Measurements from ENCODE around the gene RMND5A.

RMND5A gene

DNA sequence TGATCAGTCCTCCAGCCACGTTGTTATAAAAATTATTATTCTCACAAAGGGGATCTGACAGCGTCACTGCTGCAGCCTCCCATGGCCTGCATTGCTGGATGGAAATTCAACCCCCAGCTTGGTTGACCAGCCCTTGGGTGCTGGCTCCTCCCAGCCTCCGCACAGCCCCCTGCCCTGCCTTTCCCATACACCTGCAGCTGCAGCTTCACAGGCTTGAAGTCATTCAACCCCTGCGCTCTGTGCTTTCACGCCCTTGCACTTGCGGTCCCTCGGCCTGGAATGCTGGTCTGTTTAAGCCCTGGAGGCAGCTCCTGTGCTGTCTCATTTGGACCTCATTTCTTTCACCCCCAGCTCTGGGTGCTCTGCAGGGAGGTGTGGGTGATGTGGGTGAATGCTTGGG is 71.5 kb downstream of the RMND5A start:
- DNase-seq (ENCODE audit: low read depth): no peak

DNA sequence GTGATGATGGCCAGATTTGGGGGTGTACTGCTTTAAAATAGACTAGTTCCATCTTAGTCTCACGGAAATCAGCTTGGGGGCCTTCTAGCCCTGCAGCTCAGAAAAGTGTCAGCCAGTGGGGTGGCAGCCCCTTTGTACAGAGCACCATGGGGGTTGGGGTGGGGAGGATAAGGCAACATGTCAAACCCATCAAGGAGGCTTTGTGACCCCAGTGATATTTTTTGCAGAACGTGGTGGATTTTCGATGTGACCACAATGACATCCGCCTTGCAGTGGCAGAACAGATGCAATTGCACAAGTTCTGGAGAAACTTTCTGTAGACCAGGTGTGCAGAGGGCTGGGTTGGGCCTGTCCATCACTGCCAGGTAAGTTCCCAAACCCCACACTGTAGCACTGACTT is 73.7 kb downstream of the RMND5A start:
- DNase-seq (ENCODE audit: low read depth): no peak

DNA sequence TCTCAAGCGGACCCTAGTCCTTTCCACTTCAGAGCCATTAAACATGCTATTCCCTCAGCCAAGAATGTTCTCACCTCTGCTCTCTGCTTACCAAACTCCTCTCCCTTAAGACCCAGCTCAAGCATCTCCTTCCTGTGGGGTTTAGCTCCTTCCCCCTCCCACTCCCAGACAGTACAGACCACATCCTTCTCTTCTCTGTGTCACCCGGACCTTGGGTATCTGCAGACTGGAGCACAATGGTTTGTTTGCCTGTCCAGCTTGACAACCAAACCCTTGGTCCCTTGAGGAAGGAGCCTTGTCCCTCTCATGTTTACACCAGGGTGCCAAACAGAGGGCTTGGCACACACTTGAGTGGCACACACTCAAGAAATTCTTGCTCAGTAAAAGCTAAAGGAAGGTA is 74.8 kb downstream of the RMND5A start:
- no peak for DNase-seq (ENCODE audit: low read depth)

DNA sequence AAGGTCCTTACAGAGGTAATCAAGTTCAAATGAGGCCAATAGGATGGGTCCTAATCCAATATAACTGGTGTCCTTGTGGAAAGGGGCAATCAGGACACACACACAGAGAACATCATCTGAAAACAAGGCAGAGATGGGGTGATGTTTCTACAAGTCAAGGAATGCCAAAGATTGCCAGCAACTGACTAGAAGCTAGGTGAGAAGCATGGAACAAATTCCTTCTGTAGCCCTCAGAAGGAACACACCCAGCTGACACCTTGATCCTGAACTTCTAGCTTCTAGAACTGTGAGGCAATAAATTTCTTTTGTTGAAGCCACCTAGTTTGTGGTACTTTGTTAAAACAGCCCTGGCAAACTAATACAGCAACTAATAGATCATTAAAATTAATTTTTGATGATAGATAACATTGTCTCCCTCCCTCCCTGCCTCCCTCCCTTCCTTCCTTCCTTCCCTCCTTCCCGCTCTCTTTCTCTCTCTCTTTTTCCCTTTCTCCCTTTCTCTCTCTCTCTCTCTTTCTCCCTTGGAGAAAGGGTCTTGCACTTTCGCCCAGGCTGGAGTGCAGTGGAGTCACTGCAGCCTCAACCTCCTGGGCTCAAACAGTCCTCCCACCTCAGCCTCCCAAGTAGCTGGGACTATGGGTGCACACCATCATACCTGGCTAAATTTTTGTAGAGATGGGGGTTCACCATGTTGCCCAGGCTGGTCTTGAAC is 80.9 kb downstream of the RMND5A start:
- DNase-seq (ENCODE audit: low read depth): no peak

DNA sequence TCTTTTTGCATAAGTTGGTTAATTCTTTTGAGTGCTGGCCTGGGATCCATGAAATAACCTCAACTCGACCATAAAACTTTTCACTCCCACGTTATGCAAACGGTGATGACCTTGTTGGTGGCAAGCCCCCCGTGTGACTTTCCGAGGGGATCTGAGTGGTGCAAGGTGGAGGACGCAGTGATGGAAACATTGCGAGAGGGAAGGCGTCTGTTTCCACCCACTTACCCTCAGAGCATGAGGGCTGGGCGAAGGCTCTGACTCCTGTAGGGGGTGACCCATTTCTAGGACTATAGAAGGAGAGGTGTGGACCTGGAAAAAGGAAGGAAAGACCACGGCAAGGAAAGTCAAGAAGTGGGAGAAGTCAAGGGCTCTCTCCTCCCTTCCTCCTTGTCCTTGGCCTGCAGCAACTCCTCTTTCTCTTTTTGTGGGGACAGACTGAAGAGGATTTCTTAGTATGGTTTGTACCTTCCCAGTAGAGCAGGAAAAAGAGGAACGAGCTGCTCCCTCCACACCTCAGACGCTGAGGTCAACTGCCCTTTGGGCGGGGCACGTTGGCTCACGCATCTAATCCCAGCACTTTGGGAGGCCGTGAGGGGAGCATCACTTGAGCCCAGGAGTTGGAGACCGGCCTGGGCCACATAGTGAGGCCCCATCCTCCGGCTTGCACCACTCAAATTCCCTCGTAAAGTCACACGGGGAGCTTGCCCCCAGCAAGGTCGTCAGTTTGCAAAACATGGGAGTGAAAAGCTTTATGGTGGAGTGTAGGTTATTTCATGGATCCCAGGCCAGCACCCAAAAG is 86.2 kb downstream of the RMND5A start:
- no peak for DNase-seq (ENCODE audit: low read depth)

GRCh38 chr2:86807133-86807467 is 87.0 kb downstream of the RMND5A start:
- no peak for DNase-seq (ENCODE audit: low read depth)

GRCh38 chr2:86807468-86808275 is 87.6 kb downstream of the RMND5A start:
- DNase-seq (ENCODE audit: low read depth): no peak

DNA sequence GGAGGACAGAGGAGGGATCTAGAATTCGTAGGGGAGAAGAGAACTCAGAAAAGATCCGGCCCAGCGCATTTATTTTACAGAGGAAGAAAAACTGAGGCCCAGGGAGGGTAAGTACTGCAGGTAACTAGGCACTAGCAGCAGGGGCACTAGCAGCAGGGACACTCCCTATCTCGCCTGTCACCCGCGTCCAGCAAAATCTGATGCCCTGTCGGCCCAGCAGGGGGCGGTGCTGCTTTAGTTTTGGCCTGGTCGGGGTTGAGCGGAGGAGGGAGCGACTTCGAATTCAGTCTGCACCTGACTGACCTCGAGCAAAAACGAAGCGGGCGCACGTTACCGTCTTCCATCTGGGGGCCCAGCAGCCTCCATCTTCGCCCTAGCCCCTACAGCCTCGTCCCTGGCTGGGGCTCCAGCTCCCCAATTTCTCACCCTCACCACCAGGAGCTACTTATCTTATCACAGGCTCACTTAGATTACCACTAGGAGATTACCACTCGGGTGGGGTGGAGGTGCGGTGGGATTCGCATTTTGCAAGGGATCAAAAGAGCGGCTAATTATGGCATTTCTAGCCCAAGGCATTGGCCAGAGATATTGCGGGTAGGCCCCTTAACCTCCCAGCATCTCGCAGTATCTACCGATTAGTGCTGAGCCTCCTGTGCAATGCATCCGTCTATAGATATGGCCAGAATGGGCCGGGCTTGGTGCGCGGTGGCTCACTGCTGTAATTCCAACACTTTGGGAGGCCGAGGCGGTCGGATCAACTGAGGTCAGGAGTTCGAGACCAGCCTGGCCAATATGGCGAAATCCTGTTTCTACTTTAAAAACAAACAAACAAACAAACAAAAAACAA is 88.4 kb downstream of the RMND5A start:
- peak; percentile 53 for DNase-seq (ENCODE audit: low read depth)

- DNase-seq (ENCODE audit: low read depth): no peak
Observed at GRCh38 chr2:86809481-86810121, 89.5 kb downstream of the RMND5A start.

GRCh38 chr2:86815611-86816010 is 95.5 kb downstream of the RMND5A start:
- no peak for DNase-seq (ENCODE audit: low read depth)

DNA sequence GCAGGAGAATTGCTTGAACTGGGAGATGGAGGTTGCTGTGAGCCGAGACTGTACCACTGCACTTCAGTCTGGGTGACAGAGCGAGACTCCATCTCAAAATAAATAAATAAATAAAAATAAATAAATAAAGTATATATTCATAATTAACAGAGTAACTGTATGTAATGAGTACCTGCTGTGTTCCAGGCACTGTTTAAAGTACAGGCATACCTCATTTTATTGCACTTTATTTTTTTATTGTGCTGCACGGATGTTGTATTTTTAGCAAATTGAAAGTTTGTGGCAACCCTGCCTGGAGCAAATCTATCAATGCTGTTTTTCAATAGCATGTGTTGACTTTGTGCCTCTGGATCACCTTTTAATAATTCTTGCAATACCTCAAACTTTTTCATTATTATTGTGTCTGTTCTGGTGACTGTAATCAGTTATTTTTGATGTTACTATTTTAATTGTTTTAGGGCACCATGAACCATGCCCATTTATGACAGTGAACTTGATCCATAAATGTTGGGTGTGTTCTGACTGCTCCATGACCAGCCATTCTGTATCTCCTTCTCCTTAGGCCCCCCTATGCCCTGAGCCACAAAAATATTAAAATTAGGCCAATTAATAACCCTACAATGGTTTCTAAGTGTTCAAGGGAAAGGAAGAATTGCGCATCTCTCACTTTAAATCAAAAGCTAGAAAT is 98.2 kb downstream of the RMND5A start:
- no peak for DNase-seq (ENCODE audit: low read depth)

- no peak for DNase-seq (ENCODE audit: low read depth)
Observed at GRCh38 chr2:86818957-86819356, 98.9 kb downstream of the RMND5A start.

DNA sequence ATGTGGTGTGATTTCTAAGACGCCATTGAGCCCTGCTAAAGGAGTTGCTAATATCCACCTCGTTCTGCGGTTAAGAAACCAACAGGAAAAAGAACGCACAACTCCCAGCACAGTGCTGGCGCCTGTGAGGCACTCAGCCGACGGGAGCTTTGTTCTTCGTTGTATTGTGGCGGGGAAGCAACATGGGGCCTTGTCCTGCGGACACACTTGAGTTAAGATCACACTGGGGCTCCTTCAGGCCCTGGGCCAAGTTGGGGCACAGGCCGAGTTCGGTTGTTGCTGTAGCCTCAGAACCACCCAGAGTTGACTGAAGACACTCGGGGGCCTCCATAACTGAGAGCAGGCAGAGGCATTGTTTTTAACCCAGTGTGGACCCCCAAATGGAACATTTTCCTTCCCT is 101.2 kb downstream of the RMND5A start:
- no peak for DNase-seq (ENCODE audit: low read depth)

DNA sequence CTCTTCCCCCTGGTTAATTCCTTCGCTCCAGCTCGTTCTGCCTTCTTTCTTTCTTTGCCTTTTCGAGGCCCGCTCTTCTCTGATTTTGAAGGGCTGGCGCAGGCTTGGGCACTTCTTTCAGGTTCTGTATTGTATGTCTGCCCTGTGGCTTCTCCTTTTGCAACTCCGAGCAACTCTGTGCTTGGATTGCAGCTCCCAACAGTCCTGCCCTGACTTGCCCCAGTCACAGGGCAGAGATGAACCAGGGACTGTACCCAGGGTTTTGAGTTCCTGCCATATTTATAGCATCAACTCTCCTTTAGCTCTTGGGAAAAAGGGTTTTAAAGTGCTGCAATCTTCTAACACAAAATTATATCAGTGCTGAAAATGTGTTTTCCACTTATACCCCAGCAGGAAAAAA is 101.8 kb downstream of the RMND5A start:
- no peak for DNase-seq (ENCODE audit: low read depth)

DNA sequence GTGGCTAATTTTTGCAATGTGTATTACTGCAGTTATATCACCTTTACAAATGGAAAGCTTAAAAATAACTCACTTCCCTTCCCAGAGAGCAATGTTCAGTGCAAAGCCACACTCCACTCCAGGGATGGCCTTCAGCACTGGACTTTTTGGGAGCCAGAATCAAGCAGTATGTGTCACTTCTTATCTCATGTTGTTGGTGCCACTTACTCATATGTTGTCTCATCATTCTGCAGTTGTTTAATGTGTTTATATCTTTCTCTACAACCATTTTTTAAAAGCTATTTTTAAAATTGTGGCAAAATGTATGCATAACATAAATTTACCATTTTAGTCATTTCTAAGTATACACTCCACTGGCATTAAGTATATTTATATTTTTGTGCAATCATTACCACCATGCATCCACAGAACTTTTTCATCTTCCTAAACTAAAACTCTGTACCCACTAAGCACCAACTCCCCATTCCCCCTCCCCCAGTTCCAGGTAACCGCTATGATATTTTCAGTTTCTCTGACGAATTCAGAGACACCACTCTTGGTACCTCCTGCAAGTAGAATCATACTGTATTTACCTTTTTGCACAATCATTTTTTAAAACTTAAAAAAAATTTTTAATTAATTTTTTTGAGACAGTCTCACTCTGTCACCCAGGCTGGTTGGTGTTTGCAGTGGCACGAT is 102.7 kb downstream of the RMND5A start:
- no peak for DNase-seq (ENCODE audit: low read depth)

DNA sequence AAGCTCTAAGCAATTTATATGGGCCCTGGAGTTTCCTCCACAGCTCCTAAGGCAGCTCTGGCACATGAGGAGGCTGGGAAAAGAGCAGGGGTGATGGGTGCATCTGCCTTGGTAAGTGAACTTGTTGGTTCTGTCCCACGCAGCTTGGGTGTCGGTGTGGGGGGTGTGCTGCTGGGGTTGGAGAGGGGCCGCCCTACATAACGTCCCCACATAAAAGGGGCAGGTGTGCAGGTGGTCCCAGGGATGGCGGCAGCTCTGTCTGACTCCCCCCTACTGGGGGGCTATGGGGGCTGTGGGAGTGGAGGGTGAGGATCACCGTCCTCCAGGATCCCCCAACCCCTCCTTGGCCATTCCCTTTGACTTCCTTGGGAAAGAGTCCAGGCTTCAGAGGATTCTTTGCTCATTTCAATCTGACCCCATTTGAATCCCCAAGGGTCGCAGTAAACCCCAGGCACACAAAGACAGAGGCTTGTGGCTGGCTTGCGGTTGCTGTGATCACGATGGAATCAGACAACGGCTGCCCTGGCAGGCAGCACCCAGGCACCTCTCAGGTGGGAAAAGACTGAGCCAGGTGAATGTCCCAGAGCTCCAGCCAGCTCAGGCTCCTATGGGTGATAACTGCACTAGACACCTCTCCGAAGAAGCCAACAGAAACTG is 105.1 kb downstream of the RMND5A start:
- no peak for DNase-seq (ENCODE audit: low read depth)

GRCh38 chr2:86825693-86826381 is 105.7 kb downstream of the RMND5A start:
- DNase-seq (ENCODE audit: low read depth): no peak

- no peak for DNase-seq (ENCODE audit: low read depth)
Observed at GRCh38 chr2:86826951-86827350, 106.9 kb downstream of the RMND5A start.

Measured in HS-5 (cell line).